ENCODE data around the gene MAPKAPK3. TPM values are rescaled to one million over a fixed set of nuclear protein-coding genes. Genes with fewer than 3 reads are reported as not detected.

The MAPKAPK3 gene
- total and polyA plus RNA-seq, 2 donors (not counting 3 experiments of a cell fraction or from before 2014, with no cell fraction given): 21.3 to 30.5 TPM

- CTCF ChIA-PET: no interaction called here
- no peak overlapping the region for H2AFZ ChIP-seq (ENCODE audit: low read depth, low read length)
- dilution Hi-C loops (cut with MboI; ENCODE audit: extremely low pct_ligation_motif_present, low sequenced_read_pairs) (no loop called here), intact Hi-C loops (cut with micrococcal nuclease) (no loop called here)
- no peaks in the 10 kb centered on the region for H3K36me3 ChIP-seq (ENCODE audit: control insufficient read depth in 2 of 2, extremely low read depth in 1 of 2, insufficient read depth in 2 of 2, low read length in 2 of 2)
- H3K27ac ChIP-seq (ENCODE audit: insufficient read depth, low read depth, low read length): no peak overlapping the region
- no peaks in the 10 kb centered on the region for H3K4me1 ChIP-seq (ENCODE audit: control insufficient read depth, extremely low read depth, insufficient read depth, low read length)
- no peak overlapping the region for H3K4me3 ChIP-seq (replicated peaks in 1 of 3; ENCODE audit: insufficient read depth in 1 of 3, low read depth in 1 of 3, low read length in 3 of 3)
- no peak overlapping the region for H3K9ac ChIP-seq (replicated peaks; ENCODE audit: extremely low read depth, insufficient read depth, low read length)
- no peaks in the 10 kb centered on the region for H3K27me3 ChIP-seq (ENCODE audit: control insufficient read depth in 2 of 2, insufficient read depth in 2 of 2, low read length in 2 of 2)
- POLR2A ChIA-PET: no interaction called here
- no peaks in the 10 kb centered on the region for H3K79me2 ChIP-seq (ENCODE audit: control insufficient read depth, insufficient read depth, low read length)
- no peaks in the 10 kb centered on the region for H3K9me1 ChIP-seq (replicated peaks; ENCODE audit: control insufficient read depth, extremely low read depth, insufficient read depth, low read length)
- no peak for DNase-seq (ENCODE audit: low read depth, low spot score)
- no peak for TF ChIP-seq CTCF (IDR thresholded peaks at IDR 0.05; ENCODE audit: extremely low read depth in 1 of 2, insufficient read depth in 1 of 2, low read depth in 1 of 2, low read length in 2 of 2)
- no peak for TF ChIP-seq MYC (IDR thresholded peaks at IDR 0.05; ENCODE audit: low read depth, low read length)
- TF ChIP-seq POLR2AphosphoS5 (IDR thresholded peaks at IDR 0.05; ENCODE audit: insufficient read depth, low read depth, low read length): no peak
- no peak for TF ChIP-seq POLR2A (IDR thresholded peaks at IDR 0.05; ENCODE audit: low read depth, low read length)
- TF ChIP-seq EZH2 (IDR thresholded peaks at IDR 0.05; ENCODE audit: borderline replicate concordance, low read depth, low read length, severe bottlenecking): no peak
- FAIRE-seq: no peak
- BruUV-seq (replicated peaks): no TSS peak
- no peaks in the 10 kb centered on the region for H4K20me1 ChIP-seq (replicated peaks; ENCODE audit: control insufficient read depth, extremely low read depth, insufficient read depth, low read length)
- H3K4me2 ChIP-seq (ENCODE audit: insufficient read depth, low read length): no peak overlapping the region
- H3K9me3 ChIP-seq (replicated peaks; ENCODE audit: control insufficient read depth, insufficient read depth, low read length): no peaks in the 10 kb centered on the region
These were observed 79.3 kb downstream of the MAPKAPK3 start for GRCh38 chr3:50696276-50696675.

- Histone ChIP-seq H3K9ac (replicated peaks; ENCODE audit: extremely low read depth, insufficient read depth, low read length) (no peak overlapping the region), H2AFZ (ENCODE audit: low read depth, low read length) (no peak overlapping the region), H3K4me2 (ENCODE audit: insufficient read depth, low read length) (no peak overlapping the region), H3K9me3 (replicated peaks; ENCODE audit: control insufficient read depth, insufficient read depth, low read length) (no peaks in the 10 kb centered on the region), H3K4me3 (replicated peaks in 1 of 3; ENCODE audit: insufficient read depth in 1 of 3, low read depth in 1 of 3, low read length in 3 of 3) (no peak overlapping the region), H3K9me1 (replicated peaks; ENCODE audit: control insufficient read depth, extremely low read depth, insufficient read depth, low read length) (no peaks in the 10 kb centered on the region), H3K4me1 (ENCODE audit: control insufficient read depth, extremely low read depth, insufficient read depth, low read length) (no peaks in the 10 kb centered on the region), H3K27me3 (ENCODE audit: control insufficient read depth in 2 of 2, insufficient read depth in 2 of 2, low read length in 2 of 2) (no peaks in the 10 kb centered on the region), H3K36me3 (ENCODE audit: control insufficient read depth in 2 of 2, extremely low read depth in 1 of 2, insufficient read depth in 2 of 2, low read length in 2 of 2) (no peaks in the 10 kb centered on the region), H3K79me2 (ENCODE audit: control insufficient read depth, insufficient read depth, low read length) (no peaks in the 10 kb centered on the region), H4K20me1 (replicated peaks; ENCODE audit: control insufficient read depth, extremely low read depth, insufficient read depth, low read length) (no peaks in the 10 kb centered on the region), H3K27ac (ENCODE audit: insufficient read depth, low read depth, low read length) (no peak overlapping the region)
- BruUV-seq (replicated peaks): no TSS peak
- DNase-seq (ENCODE audit: low read depth, low spot score): no peak
- intact Hi-C loops (cut with micrococcal nuclease): no loop called here
- dilution Hi-C loops (cut with MboI; ENCODE audit: extremely low pct_ligation_motif_present, low sequenced_read_pairs): no loop called here
- TF ChIP-seq MYC (IDR thresholded peaks at IDR 0.05; ENCODE audit: low read depth, low read length) (no peak), EZH2 (IDR thresholded peaks at IDR 0.05; ENCODE audit: borderline replicate concordance, low read depth, low read length, severe bottlenecking) (no peak), JUN (IDR thresholded peaks at IDR 0.05; ENCODE audit: borderline replicate concordance, insufficient read depth, insufficient read length, low read depth) (no peak), GATA2 (IDR thresholded peaks at IDR 0.05; ENCODE audit: insufficient read depth, insufficient read length, low read depth, low read length) (no peak), POLR2A (IDR thresholded peaks at IDR 0.05; ENCODE audit: low read depth, low read length) (no peak), MAX (IDR thresholded peaks at IDR 0.05; ENCODE audit: insufficient read depth, insufficient read length) (no peak), CTCF (IDR thresholded peaks at IDR 0.05; ENCODE audit: extremely low read depth in 1 of 2, insufficient read depth in 1 of 2, low read depth in 1 of 2, low read length in 2 of 2) (no peak), POLR2AphosphoS5 (IDR thresholded peaks at IDR 0.05; ENCODE audit: insufficient read depth, low read depth, low read length) (no peak)
- POLR2A ChIA-PET: no interaction called here
- CTCF ChIA-PET: no interaction called here
- no peak for FAIRE-seq
These were observed 81.3 kb downstream of the MAPKAPK3 start for GRCh38 chr3:50698269-50698668.

Data from endothelial cell of umbilical vein (primary cell).